Measurements from ENCODE around the gene TIMM23. TPM values are rescaled to one million over a fixed set of nuclear protein-coding genes. Genes with fewer than 3 reads are reported as not detected.

The TIMM23 gene
- total and polyA plus RNA-seq, 2 of the 4 experiments (the other 2 are of a cell fraction): 82.4 to 86.2 TPM

DNA sequence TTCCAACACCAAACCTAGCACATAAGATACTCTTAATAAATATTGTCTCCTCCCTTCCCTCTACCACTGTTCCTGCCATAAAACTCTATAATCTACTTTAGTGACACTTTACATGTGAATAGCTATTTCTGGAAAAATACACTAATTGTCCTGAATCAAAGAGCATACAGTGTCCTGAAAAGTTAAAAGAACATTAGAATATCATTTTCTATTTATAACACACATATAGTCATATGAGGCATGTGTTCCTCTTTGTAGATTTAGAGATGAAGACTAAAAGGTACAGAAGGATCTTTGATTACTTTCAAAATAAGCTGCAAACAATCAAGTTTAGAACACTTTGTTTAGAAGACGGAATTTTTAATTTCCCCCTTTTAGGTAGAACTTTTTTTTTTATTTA lies 44.5 kb downstream of the TIMM23 start:
- Histone ChIP-seq H3K36me3 (ENCODE audit: control insufficient read depth, insufficient read depth, low read length) (peaks cover 23% of the 10 kb centered on the region), H3K27ac (ENCODE audit: insufficient read depth, low read length) (no peak overlapping the region), H3K18ac (ENCODE audit: low read depth, low read length) (no peak overlapping the region), H3K4me2 (ENCODE audit: low read depth, low read length) (no peak overlapping the region), H3K9me3 (ENCODE audit: control insufficient read depth, insufficient read depth, low read length) (no peaks in the 10 kb centered on the region), H3K4me3 (ENCODE audit: insufficient read depth, low read depth, low read length) (no peak overlapping the region), H3K27me3 (ENCODE audit: control insufficient read depth, insufficient read depth, low read length) (no peaks in the 10 kb centered on the region), H4K20me1 (ENCODE audit: insufficient read depth, low read length) (peaks cover 54% of the 10 kb centered on the region), H4K5ac (ENCODE audit: low read depth, low read length) (no peak overlapping the region), H2BK20ac (ENCODE audit: low read depth, low read length) (no peak overlapping the region), H4K8ac (ENCODE audit: low read depth in 2 of 2, low read length in 2 of 2) (no peak overlapping the region), H2BK5ac (ENCODE audit: low read depth, low read length, poor library complexity, severe bottlenecking) (no peak overlapping the region), H3K23ac (ENCODE audit: low read depth, low read length) (no peak overlapping the region), H3K14ac (replicated peaks; ENCODE audit: low read depth, low read length) (no peak overlapping the region), H2BK120ac (ENCODE audit: low read depth, low read length) (no peak overlapping the region), H2AFZ (replicated peaks; ENCODE audit: low read length, poor library complexity) (no peak overlapping the region), H2AK5ac (ENCODE audit: low read depth, low read length) (no peak overlapping the region), H2AK9ac (replicated peaks; ENCODE audit: low read depth, low read length, poor library complexity) (no peak overlapping the region), H3K9ac (ENCODE audit: low read depth, low read length) (no peak overlapping the region), H3K4ac (ENCODE audit: low read depth, low read length) (no peak overlapping the region), H4K91ac (ENCODE audit: insufficient read depth, low read depth, low read length) (no peak overlapping the region), H3K56ac (ENCODE audit: extremely low read depth, insufficient read depth, low read length) (no peak overlapping the region), H2BK15ac (ENCODE audit: low read depth, low read length) (no peak overlapping the region), H3K79me1 (ENCODE audit: low read depth in 1 of 2, low read length in 2 of 2) (peaks cover 26 to 62% of the 10 kb centered on the region in 2 experiments), H3K4me1 (ENCODE audit: control insufficient read depth, insufficient read depth, low read length) (peaks cover 20% of the 10 kb centered on the region), H3K9me1 (ENCODE audit: insufficient read depth, low read length) (peaks cover 20% of the 10 kb centered on the region)
- dilution Hi-C loops (cut with HindIII; ENCODE audit: low sequenced_read_pairs, unreplicated experiment): no loop called here
- ATAC-seq (ENCODE audit: low read depth) (no peak), DNase-seq (no peak)
- intact Hi-C loops (cut with micrococcal nuclease): no loop called here
- no peak for TF ChIP-seq POLR2A (IDR thresholded peaks at IDR 0.05; ENCODE audit: low read depth, low read length)
- TF ChIP-seq CEBPB (IDR thresholded peaks at IDR 0.05; ENCODE audit: low read depth, low read length): no peak
- TF ChIP-seq MAFK (IDR thresholded peaks at IDR 0.05; ENCODE audit: low read depth, low read length): no peak
- no TSS peak for BruUV-seq (replicated peaks)
- ChIA-PET CTCF (interaction anchor here (1.2 kb wide), 1 partner anchor 12 kb away, joined by 7 read pairs; no protein-coding TSS in a partner anchor), POLR2A (ENCODE audit: unreplicated experiment) (no interaction called here)
- no CpG with 5 or more reads among the region's 1 CpG for WGBS, 2 experiments (ENCODE audit: extremely low coverage in 2 of 2, insufficient read length in 1 of 2)
- in situ Hi-C loops (cut with MboI; ENCODE audit: low sequenced_read_pairs): loop anchor here (25.0 kb wide), 1 partner anchor 1030 kb away; the partner anchor contains the start of gene DEPP1
